HepG2 (cell line): ENCODE data around the gene CPNE5. TPM values are rescaled to one million over a fixed set of nuclear protein-coding genes. Genes with fewer than 3 reads are reported as not detected.

Experiments used
- ATAC-seq: fragments of 200-7000 bp; cut with Tn5 transposase; 3 replicates; pipeline ENCODE4 v1.9.1; 2020; ENCODE audit warnings: mild to moderate bottlenecking, moderate library complexity
- BruUV-seq: library from RNA; stranded (reverse); fragments of 400-500 nt; replicated peaks from 2 replicates; lab custom pipeline; 2021; lab: Mats Ljungman, UMichigan
- CTCF ChIA-PET: fragments of 300-600 bp; formaldehyde crosslinking; extraction: SDS; loops from one replicate; lab custom pipeline; 2021; ENCODE audit warnings: low total read pairs, inconsistent platforms, low intra/inter-chr PET ratio; lab: Yijun Ruan, JAX
- POLR2A ChIA-PET: fragments of 350-600 bp; sonication (Branson Sonifier 250); formaldehyde crosslinking; loops from one replicate; lab custom pipeline; 2020; ENCODE audit warnings: antibody characterized with exemption, inconsistent platforms; lab: Yijun Ruan, JAX
- DNase-seq: peaks from one replicate; pipeline ENCODE4 v3.0.0-alpha.2; 2015; ENCODE audit warnings: low spot score
- FAIRE-seq: peaks from 3 replicates; lab custom pipeline; 2011; peaks lifted over from hg19 to GRCh38; lab: Jason Lieb, UNC
- H2AFZ ChIP-seq: one replicate; pipeline ENCODE4 v1.6.1; 2011; ENCODE audit warnings: low read length, inconsistent platforms
- H3K27ac ChIP-seq: fragments of 300-600 bp; 3 replicates; pipeline ENCODE4 v1.8.0; 2011; ENCODE audit warnings: mixed run types, mild to moderate bottlenecking, mixed read lengths, low read length, inconsistent platforms; ENCODE audit not compliant: insufficient read depth; ENCODE audit errors: extremely low read length
- H3K27me3 ChIP-seq, 2 experiments: fragments of 200-600 bp in 1 of 2; 2 replicates in 1 of 2; 3 replicates in 1 of 2; pipeline versions ENCODE4 v1.6.0 to v1.8.0; 2011; ENCODE audit warnings: low read length in 2 of 2, mild to moderate bottlenecking in 2 of 2, moderate library complexity in 2 of 2, inconsistent platforms in 1 of 2; ENCODE audit not compliant: insufficient read depth in 2 of 2, control insufficient read depth in 1 of 2
- H3K36me3 ChIP-seq, 2 experiments: fragments of 200-600 bp in 1 of 2; replicated peaks in 1 of 2; 2 replicates in 1 of 2; 3 replicates in 1 of 2; pipeline versions ENCODE4 v1.5.1 to v1.8.0; 2011; ENCODE audit warnings: low read length in 2 of 2, inconsistent platforms in 1 of 2; ENCODE audit not compliant: insufficient read depth in 2 of 2, control insufficient read depth in 1 of 2
- H3K4me1 ChIP-seq: 2 replicates; pipeline ENCODE4 v1.5.1; 2012; ENCODE audit warnings: low read length, inconsistent platforms; ENCODE audit not compliant: insufficient read depth
- H3K4me2 ChIP-seq: 2 replicates; pipeline ENCODE4 v1.6.0; 2011; ENCODE audit warnings: low read depth, low read length, inconsistent platforms
- H3K4me3 ChIP-seq, 3 experiments: fragments of 200-600 bp in 1 of 3; sonication (generic), shearing (Covaris generic) in 1 of 3; replicated peaks in 1 of 3; 2 replicates each; pipeline ENCODE4 v1.5.1; 2011 to 2016; ENCODE audit warnings: low read length in 3 of 3, inconsistent platforms in 2 of 3, low read depth in 2 of 3, mild to moderate bottlenecking in 2 of 3, control low read depth in 1 of 3, mixed read lengths in 1 of 3; ENCODE audit not compliant: insufficient read depth in 1 of 3
- H3K79me2 ChIP-seq: one replicate; pipeline ENCODE4 v1.6.1; 2011; ENCODE audit warnings: low read length, inconsistent platforms; ENCODE audit not compliant: insufficient read depth
- H3K9ac ChIP-seq: 2 replicates; pipeline ENCODE4 v1.6.0; 2011; ENCODE audit warnings: mild to moderate bottlenecking, low read depth, low read length, inconsistent platforms; ENCODE audit not compliant: insufficient read depth
- H3K9me3 ChIP-seq: 2 replicates; pipeline ENCODE4 v1.5.1; 2012; ENCODE audit warnings: mild to moderate bottlenecking, low read length
- H4K20me1 ChIP-seq: 2 replicates; pipeline ENCODE4 v1.6.0; 2011; ENCODE audit warnings: inconsistent platforms, mild to moderate bottlenecking, low read length, moderate library complexity; ENCODE audit not compliant: insufficient read depth
- ASH2L ChIP-seq: fragments of 300-600, 200-600 bp; sonication (generic); IDR thresholded peaks from 2 replicates; pipeline ENCODE4 v1.7.0; 2017; ENCODE audit warnings: low read depth, mild to moderate bottlenecking, moderate library complexity, mixed read lengths, low read length; ENCODE audit not compliant: insufficient read length
- CREB1 ChIP-seq, 2 experiments: fragments of 450-650 bp in 1 of 2; IDR thresholded peaks; 2 replicates each; pipeline ENCODE4 v1.6.1; 2016 to 2017; ENCODE audit warnings: control low read depth in 1 of 2, mild to moderate bottlenecking in 1 of 2, missing compliant biosample characterization in 1 of 2, missing genetic modification characterization in 1 of 2
- ZNF629 ChIP-seq: sonication (generic); formaldehyde crosslinking; conservative IDR thresholded peaks from 2 replicates; pipeline ENCODE4 v1.5.0; 2020; ENCODE audit warnings: missing genetic modification reagents
- ZNF691 ChIP-seq: sonication (generic); formaldehyde crosslinking; IDR thresholded peaks from 2 replicates; pipeline ENCODE4 v1.4.0; 2020; ENCODE audit warnings: missing genetic modification reagents, low read depth, mild to moderate bottlenecking, borderline replicate concordance
- WGBS: methylation state at CpG from one replicate; pipeline ENCODE4 v1.1.6; 2017; ENCODE audit warnings: low lambda C conversion rate; 5-methylcytosine and 5-hydroxymethylcytosine counted together
- in situ Hi-C: cut with HindIII; loops from 2 replicates; pipeline ENCODE4 v1.10.0; 2017; ENCODE audit warnings: low pct_unique_long_range_greater_than_20kb; ENCODE audit not compliant: extremely low pct_ligation_motif_present
- intact Hi-C: fragments of 100-400 bp; cut with micrococcal nuclease; formaldehyde crosslinking; loops from one replicate; pipeline ENCODE4 v1.10.0; 2022; ENCODE audit not compliant: unreplicated experiment
- polyA plus RNA-seq, 8 experiments: library from polyadenylated mRNA; depleted of rRNA in 3 of 8; stranded (reverse) in 7 of 8; unstranded in 1 of 8; fragments of >200 nt; fragmentation: Illumina TruSeq in 4 of 8; extraction: Trizol in 4 of 8; gene quantifications; 2 replicates each; pipeline versions ENCODE4 v1.2.1 to v1.2.3, GENCODE V29; 2011 to 2016; ENCODE audit warnings: low read depth in 4 of 8, missing spikeins in 1 of 8, mixed read lengths in 1 of 8; ENCODE audit not compliant: insufficient read depth in 1 of 8
- total RNA-seq, 5 experiments: library from RNA; depleted of rRNA; stranded (reverse); fragments of >200 nt; fragmentation: Illumina TruSeq; extraction: Trizol; gene quantifications; 2 replicates each; pipeline ENCODE4 v1.2.3, GENCODE V29; 2016; ENCODE audit warnings: low read depth in 1 of 5
- TF ChIP-seq, protein P1 (sequence below): IDR thresholded peaks from 2 replicates; pipeline ENCODE4 v1.6.1; 2016; ENCODE audit warnings: missing biosample characterization, missing genetic modification reagents, low read depth

CPNE5 gene
- total and polyA plus RNA-seq, 2 of the 13 experiments (the other 11 are each of a cell fraction or from before 2014, with no cell fraction given): 0.16 TPM; not detected in 1

DNA sequence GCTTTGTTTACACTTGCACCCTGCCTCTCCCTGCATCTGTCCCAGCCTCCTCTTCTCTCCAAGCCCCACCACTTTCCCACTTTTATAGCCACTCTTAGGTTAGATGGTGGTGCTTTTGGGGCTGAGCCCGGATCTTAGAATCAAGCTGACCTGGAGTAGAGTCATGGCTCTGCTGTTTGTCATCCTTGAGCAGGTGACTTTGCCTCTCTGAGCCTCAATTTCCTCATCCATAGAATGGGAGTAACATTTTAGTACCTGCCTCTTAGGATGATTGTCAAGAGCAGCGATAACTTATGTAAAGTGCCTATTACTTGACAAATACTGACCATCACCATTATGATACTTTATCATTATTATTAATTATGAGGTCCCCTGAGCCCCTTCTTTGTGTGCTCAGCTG, 48.2 kb downstream of the CPNE5 start:
- no peak for FAIRE-seq
- ChIA-PET POLR2A (no interaction called here), CTCF (no interaction called here)
- no TSS peak for BruUV-seq
- H3K4me3 ChIP-seq: no peak overlapping the region
- no peaks in the 10 kb centered on the region for H4K20me1 ChIP-seq
- no peak overlapping the region for H3K4me2 ChIP-seq
- no peaks in the 10 kb centered on the region for H3K79me2 ChIP-seq
- H3K9ac ChIP-seq: no peak overlapping the region
- no peak overlapping the region for H2AFZ ChIP-seq
- intact Hi-C loops: no loop called here
- in situ Hi-C loops: no loop called here
- H3K27ac ChIP-seq: no peak overlapping the region
- H3K36me3 ChIP-seq: no peaks in the 10 kb centered on the region
- no peaks in the 10 kb centered on the region for H3K4me1 ChIP-seq
- ATAC-seq: no peak
- DNase-seq: no peak
- 0% methylated on average over 2 of the region's 2 CpGs for WGBS
- no peaks in the 10 kb centered on the region for H3K9me3 ChIP-seq
- H3K27me3 ChIP-seq: peaks cover 14 to 79% of the 10 kb centered on the region in 2 experiments; a peak in 4 of 5 replicates
- TF ChIP-seq ASH2L: no peak
- peak; percentile 59 for TF ChIP-seq ZNF629 (CRISPR knock-in tag)

- Histone ChIP-seq H3K4me3 (no peak overlapping the region), H3K36me3 (no peaks in the 10 kb centered on the region), H3K27me3 (peaks cover 10 to 72% of the 10 kb centered on the region in 2 experiments; a peak in 3 of 5 replicates), H3K79me2 (no peaks in the 10 kb centered on the region), H3K9me3 (no peaks in the 10 kb centered on the region), H3K4me1 (no peaks in the 10 kb centered on the region), H3K9ac (no peak overlapping the region), H4K20me1 (no peaks in the 10 kb centered on the region), H3K4me2 (no peak overlapping the region), H2AFZ (no peak overlapping the region), H3K27ac (no peak overlapping the region)
- in situ Hi-C loops: no loop called here
- no peak for TF ChIP-seq ZNF691 (CRISPR knock-in tag)
- TF ChIP-seq, protein P1, sequence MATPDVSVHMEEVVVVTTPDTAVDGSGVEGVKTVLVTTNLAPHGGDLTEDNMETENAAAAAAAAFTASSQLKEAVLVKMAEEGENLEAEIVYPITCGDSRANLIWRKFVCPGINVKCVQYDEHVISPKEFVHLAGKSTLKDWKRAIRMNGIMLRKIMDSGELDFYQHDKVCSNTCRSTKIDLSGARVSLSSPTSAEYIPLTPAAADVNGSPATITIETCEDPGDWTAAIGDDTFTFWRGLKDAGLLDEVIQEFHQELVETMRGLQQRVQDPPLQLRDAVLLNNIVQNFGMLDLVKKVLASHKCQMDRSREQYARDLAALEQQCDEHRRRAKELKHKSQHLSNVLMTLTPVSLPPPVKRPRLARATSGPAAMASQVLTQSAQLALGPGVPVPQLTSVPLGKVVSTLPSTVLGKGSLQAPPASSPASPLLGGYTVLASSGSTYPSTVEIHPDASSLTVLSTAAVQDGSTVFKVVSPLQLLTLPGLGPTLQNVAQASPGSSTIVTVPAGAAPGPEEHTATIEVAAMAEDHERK: no peak
- TF ChIP-seq CREB1 (IDR thresholded peaks at IDR 0.05): peak; percentile 49
- TF ChIP-seq CREB1 (CRISPR knock-in tag; IDR thresholded peaks at IDR 0.05): no peak
- ChIA-PET CTCF (no interaction called here), POLR2A (no interaction called here)
- WGBS: 3% methylated on average over 4 of the region's 4 CpGs
- DNase-seq (peak; percentile 13), ATAC-seq (no peak), FAIRE-seq (no peak)
- intact Hi-C loops: no loop called here
- BruUV-seq: no TSS peak
These were observed 50.5 kb downstream of the CPNE5 start for GRCh38 chr6:36788768-36789167.
